ENCODE results near the gene OTUB2.

GRCh38 chr14:94062344-94062940, 36.3 kb downstream of the OTUB2 start:
- TF ChIP-seq CTCF (IDR thresholded peaks at IDR 0.05; ENCODE audit: poor library complexity) (no peak), EZH2 (IDR thresholded peaks at IDR 0.05; ENCODE audit: borderline replicate concordance) (no peak)
